ENCODE results near the gene FBXW5. TPM values are rescaled to one million over a fixed set of nuclear protein-coding genes. Genes with fewer than 3 reads are reported as not detected.

The FBXW5 gene
- total and polyA plus RNA-seq, 2 donors (not counting 3 experiments of a cell fraction or from before 2014, with no cell fraction given), result 97.3 to 151 TPM

GRCh38 chr9:136964171-136964689 lies 19.7 kb upstream of the FBXW5 start:
- no peak for TF ChIP-seq POLR2AphosphoS5 (IDR thresholded peaks at IDR 0.05; ENCODE audit: insufficient read depth, low read depth, low read length)
- no peak for TF ChIP-seq FOS (IDR thresholded peaks at IDR 0.05; ENCODE audit: borderline replicate concordance, insufficient read depth, low read length)
- TF ChIP-seq MYC (IDR thresholded peaks at IDR 0.05; ENCODE audit: low read depth, low read length), result no peak
- no TSS peak for BruUV-seq (replicated peaks)
- no peaks in the 10 kb centered on the region for H3K9me1 ChIP-seq (replicated peaks; ENCODE audit: control insufficient read depth, extremely low read depth, insufficient read depth, low read length)
- H3K36me3 ChIP-seq (ENCODE audit: control insufficient read depth in 2 of 2, extremely low read depth in 1 of 2, insufficient read depth in 2 of 2, low read length in 2 of 2), result no peaks in the 10 kb centered on the region
- no peak overlapping the region for H3K4me2 ChIP-seq (ENCODE audit: insufficient read depth, low read length)
- no peak overlapping the region for H3K27ac ChIP-seq (ENCODE audit: insufficient read depth, low read depth, low read length)
- H3K27me3 ChIP-seq (ENCODE audit: control insufficient read depth in 2 of 2, insufficient read depth in 2 of 2, low read length in 2 of 2), result no peaks in the 10 kb centered on the region
- CTCF ChIA-PET, result interaction anchor here (0.8 to 1.4 kb wide), 3 partner anchors 11 to 36 kb away, joined by 3 to 6 read pairs (median 4); no protein-coding TSS in a partner anchor
- no peak overlapping the region for H2AFZ ChIP-seq (ENCODE audit: low read depth, low read length)
- FAIRE-seq, result no peak
- no peak overlapping the region for H3K4me3 ChIP-seq (replicated peaks in 1 of 3; ENCODE audit: insufficient read depth in 1 of 3, low read depth in 1 of 3, low read length in 3 of 3)
- no peak for DNase-seq (ENCODE audit: low read depth, low spot score)
- no peaks in the 10 kb centered on the region for H3K4me1 ChIP-seq (ENCODE audit: control insufficient read depth, extremely low read depth, insufficient read depth, low read length)
- H3K79me2 ChIP-seq (ENCODE audit: control insufficient read depth, insufficient read depth, low read length), result no peaks in the 10 kb centered on the region
- no peaks in the 10 kb centered on the region for H4K20me1 ChIP-seq (replicated peaks; ENCODE audit: control insufficient read depth, extremely low read depth, insufficient read depth, low read length)
- intact Hi-C loops (cut with micrococcal nuclease), result no loop called here
- POLR2A ChIA-PET, result interaction anchor here (0.6 kb wide), 1 partner anchor 349 kb away, joined by 3 read pairs; no protein-coding TSS in a partner anchor
- dilution Hi-C loops (cut with MboI; ENCODE audit: extremely low pct_ligation_motif_present, low sequenced_read_pairs), result no loop called here
- H3K9me3 ChIP-seq (replicated peaks; ENCODE audit: control insufficient read depth, insufficient read depth, low read length), result no peaks in the 10 kb centered on the region
- H3K9ac ChIP-seq (replicated peaks; ENCODE audit: extremely low read depth, insufficient read depth, low read length), result no peak overlapping the region

GRCh38 chr9:136963751-136964150 lies 19.2 kb upstream of the FBXW5 start:
- no TSS peak for BruUV-seq (replicated peaks)
- ChIA-PET CTCF (interaction anchor here (1.3 to 1.4 kb wide), 2 partner anchors 12 to 16 kb away, joined by 4 to 6 read pairs; no protein-coding TSS in a partner anchor), POLR2A (no interaction called here)
- H3K4me1 ChIP-seq (ENCODE audit: control insufficient read depth, extremely low read depth, insufficient read depth, low read length), result no peaks in the 10 kb centered on the region
- H3K9ac ChIP-seq (replicated peaks; ENCODE audit: extremely low read depth, insufficient read depth, low read length), result no peak overlapping the region
- H3K36me3 ChIP-seq (ENCODE audit: control insufficient read depth in 2 of 2, extremely low read depth in 1 of 2, insufficient read depth in 2 of 2, low read length in 2 of 2), result no peaks in the 10 kb centered on the region
- no peaks in the 10 kb centered on the region for H3K27me3 ChIP-seq (ENCODE audit: control insufficient read depth in 2 of 2, insufficient read depth in 2 of 2, low read length in 2 of 2)
- no peak for TF ChIP-seq FOS (IDR thresholded peaks at IDR 0.05; ENCODE audit: borderline replicate concordance, insufficient read depth, low read length)
- H3K4me3 ChIP-seq (replicated peaks in 1 of 3; ENCODE audit: insufficient read depth in 1 of 3, low read depth in 1 of 3, low read length in 3 of 3), result no peak overlapping the region
- no peak overlapping the region for H3K4me2 ChIP-seq (ENCODE audit: insufficient read depth, low read length)
- no peak for FAIRE-seq
- dilution Hi-C loops (cut with MboI; ENCODE audit: extremely low pct_ligation_motif_present, low sequenced_read_pairs), result no loop called here
- no peak overlapping the region for H2AFZ ChIP-seq (ENCODE audit: low read depth, low read length)
- no peaks in the 10 kb centered on the region for H4K20me1 ChIP-seq (replicated peaks; ENCODE audit: control insufficient read depth, extremely low read depth, insufficient read depth, low read length)
- intact Hi-C loops (cut with micrococcal nuclease), result no loop called here
- no peaks in the 10 kb centered on the region for H3K9me3 ChIP-seq (replicated peaks; ENCODE audit: control insufficient read depth, insufficient read depth, low read length)
- no peak for DNase-seq (ENCODE audit: low read depth, low spot score)
- H3K9me1 ChIP-seq (replicated peaks; ENCODE audit: control insufficient read depth, extremely low read depth, insufficient read depth, low read length), result no peaks in the 10 kb centered on the region
- H3K27ac ChIP-seq (ENCODE audit: insufficient read depth, low read depth, low read length), result no peak overlapping the region
- no peaks in the 10 kb centered on the region for H3K79me2 ChIP-seq (ENCODE audit: control insufficient read depth, insufficient read depth, low read length)

Data from endothelial cell of umbilical vein (primary cell).